ENCODE measurements around the gene MGAT4C. TPM values are rescaled to one million over a fixed set of nuclear protein-coding genes. Genes with fewer than 3 reads are reported as not detected.

Gene MGAT4C
- total and polyA plus RNA-seq, 2 experiments from 2014 or later, result 4.5 to 4.7 TPM

GRCh38 chr12:86139671-86140070 is 116.5 kb downstream of the MGAT4C start (continued):
- TF ChIP-seq REST (IDR thresholded peaks at IDR 0.05; ENCODE audit: unreplicated experiment) (no peak), POLR2AphosphoS5 (IDR thresholded peaks at IDR 0.05; ENCODE audit: low read depth) (no peak), JUNB (IDR thresholded peaks at IDR 0.05; ENCODE audit: unreplicated experiment) (no peak)

- no peak overlapping the region for H2AFZ ChIP-seq
- no peaks in the 10 kb centered on the region for H4K20me1 ChIP-seq (replicated peaks; ENCODE audit: insufficient read depth)
- no peak overlapping the region for H3K4me3 ChIP-seq
- Mint-ChIP-seq H3K36me3 (ENCODE audit: low read depth) (no peaks in the 10 kb centered on the region), H3K27me3 (ENCODE audit: insufficient read depth, low read depth, poor library complexity) (peaks cover 2% of the 10 kb centered on the region), H3K4me1 (peaks cover 19% of the 10 kb centered on the region; the same call in 2 of the 3 replicates), H3K27ac (no peak overlapping the region), H3K9me3 (no peaks in the 10 kb centered on the region), H3K4me3 (no peak overlapping the region)
- no peak overlapping the region for H3K27ac ChIP-seq (ENCODE audit: low read depth)
- ATAC-seq, result no peak
- no peak for DNase-seq (ENCODE audit: low spot score)
- H3K36me3 ChIP-seq (ENCODE audit: insufficient read depth), result no peaks in the 10 kb centered on the region
- H3K4me1 ChIP-seq (ENCODE audit: insufficient read depth), result peaks cover 8% of the 10 kb centered on the region; the same call in 1 of the 2 replicates
- H3F3A ChIP-seq (replicated peaks; ENCODE audit: low read depth), result no peaks in the 10 kb centered on the region
- H3K27me3 ChIP-seq (ENCODE audit: insufficient read depth), result no peaks in the 10 kb centered on the region
- no peaks in the 10 kb centered on the region for H3K79me2 ChIP-seq (replicated peaks; ENCODE audit: insufficient read depth)
- H3K4me2 ChIP-seq, result no peak overlapping the region
- H3K9me2 ChIP-seq (ENCODE audit: insufficient read depth), result no peaks in the 10 kb centered on the region
- no peak for TF ChIP-seq ZNF462 (CRISPR knock-in tag; IDR thresholded peaks at IDR 0.05)
- no peak for TF ChIP-seq JUNB (IDR thresholded peaks at IDR 0.05; ENCODE audit: unreplicated experiment)
- no peak for TF ChIP-seq NANOG (IDR thresholded peaks at IDR 0.05; ENCODE audit: borderline replicate concordance)
- no peak for TF ChIP-seq ZNF114 (CRISPR knock-in tag; IDR thresholded peaks at IDR 0.05)
- no peak for TF ChIP-seq POLR2AphosphoS5 (IDR thresholded peaks at IDR 0.05; ENCODE audit: low read depth)
- no peak for TF ChIP-seq EZH2phosphoT487 (IDR thresholded peaks at IDR 0.05; ENCODE audit: unreplicated experiment)
- no peak for TF ChIP-seq REST (IDR thresholded peaks at IDR 0.05; ENCODE audit: unreplicated experiment)
- no peak for TF ChIP-seq EZH2 (IDR thresholded peaks at IDR 0.05; ENCODE audit: low read depth, unreplicated experiment)
- no peak for TF ChIP-seq CREB1 (CRISPR knock-in tag; IDR thresholded peaks at IDR 0.05; ENCODE audit: low read depth)
- no peak for TF ChIP-seq ETS1 (IDR thresholded peaks at IDR 0.05)
- TF ChIP-seq ZNF331 (CRISPR knock-in tag; IDR thresholded peaks at IDR 0.05; ENCODE audit: low read depth), result no peak
These were observed 117.4 kb downstream of the MGAT4C start for GRCh38 chr12:86138770-86139169.

All from GM23338 (cell line).